H1 (cell line): ENCODE data around the gene PRR22. TPM values are rescaled to one million over a fixed set of nuclear protein-coding genes. Genes with fewer than 3 reads are reported as not detected.

Experiments
- CTCF ChIA-PET: fragments of 300-600 bp; sonication (Branson Sonifier 250); formaldehyde crosslinking; loops from one replicate; lab custom pipeline; 2021; ENCODE audit not compliant: partially characterized antibody; lab: Charles Lee
- POLR2A ChIA-PET: fragments of 300-600 bp; sonication (Branson Sonifier 250); formaldehyde crosslinking; loops from one replicate; lab custom pipeline; 2021; ENCODE audit warnings: inconsistent platforms; ENCODE audit not compliant: partially characterized antibody; lab: Charles Lee
- DNase-seq, 2 experiments: peaks; one replicate each; pipeline versions ENCODE4 v3.0.0 to v3.0.0-alpha.2; 2010 to 2022; ENCODE audit warnings: low spot score in 2 of 2, low read depth in 1 of 2, mixed read lengths in 1 of 2
- FAIRE-seq: peaks from 2 replicates; lab custom pipeline; 2011; peaks lifted over from hg19 to GRCh38; lab: Jason Lieb, UNC
- H2AFZ ChIP-seq: 2 replicates; pipeline ENCODE4 v1.8.1; 2012; ENCODE audit warnings: low read length, inconsistent platforms
- H2AK5ac ChIP-seq: 2 replicates; pipeline ENCODE4 v1.6.1; 2013; ENCODE audit warnings: low read depth, low read length
- H2BK120ac ChIP-seq: replicated peaks from 2 replicates; pipeline ENCODE3; 2013; ENCODE audit warnings: low read depth, low read length, inconsistent platforms
- H2BK12ac ChIP-seq: 2 replicates; pipeline ENCODE4 v1.6.1; 2013; ENCODE audit warnings: low read depth, low read length
- H2BK15ac ChIP-seq: 2 replicates; pipeline ENCODE4 v1.6.1; 2013; ENCODE audit warnings: low read length
- H2BK20ac ChIP-seq: 2 replicates; pipeline ENCODE4 v1.6.1; 2013; ENCODE audit warnings: low read length
- H2BK5ac ChIP-seq: 2 replicates; pipeline ENCODE4 v1.6.1; 2013; ENCODE audit warnings: low read depth, low read length
- H3K14ac ChIP-seq: 2 replicates; pipeline ENCODE4 v1.6.1; 2013; ENCODE audit warnings: inconsistent platforms; ENCODE audit not compliant: insufficient read length
- H3K18ac ChIP-seq: 2 replicates; pipeline ENCODE4 v1.6.1; 2013; ENCODE audit warnings: low read length; ENCODE audit errors: extremely low read depth
- H3K23ac ChIP-seq: 2 replicates; pipeline ENCODE4 v1.6.1; 2013; ENCODE audit warnings: inconsistent platforms; ENCODE audit not compliant: insufficient read length
- H3K23me2 ChIP-seq: 2 replicates; pipeline ENCODE4 v1.6.1; 2013; ENCODE audit warnings: low read depth, low read length
- H3K27ac ChIP-seq: 2 replicates; pipeline ENCODE4 v1.6.1; 2011; ENCODE audit warnings: low read depth, low read length, inconsistent platforms
- H3K27me3 ChIP-seq, 4 experiments: replicated peaks in 1 of 4; 1 replicate in 1 of 4; 2 replicates in 3 of 4; pipeline versions ENCODE4 v1.6.1 to v1.8.1; 2011 to 2013; ENCODE audit warnings: low read length in 3 of 4, mild to moderate bottlenecking in 3 of 4, inconsistent platforms in 2 of 4, mixed read lengths in 2 of 4, moderate library complexity in 1 of 4; ENCODE audit not compliant: control insufficient read depth in 3 of 4, insufficient read depth in 3 of 4; ENCODE audit errors: extremely low read depth in 1 of 4
- H3K36me3 ChIP-seq, 4 experiments: 2 replicates each; pipeline versions ENCODE4 v1.6.1 to v1.8.1; 2011 to 2013; ENCODE audit warnings: mild to moderate bottlenecking in 4 of 4, low read length in 3 of 4, moderate library complexity in 2 of 4, control low read depth in 1 of 4, inconsistent platforms in 1 of 4; ENCODE audit not compliant: insufficient read depth in 4 of 4, control insufficient read depth in 2 of 4
- H3K4ac ChIP-seq: replicated peaks from 2 replicates; pipeline ENCODE3; 2013; ENCODE audit warnings: low read length, low read depth, mixed read lengths, inconsistent platforms; ENCODE audit not compliant: insufficient read length
- H3K4me1 ChIP-seq, 4 experiments: replicated peaks in 1 of 4; 1 replicate in 1 of 4; 2 replicates in 3 of 4; pipeline versions ENCODE4 v1.6.1 to v1.8.1; 2011 to 2013; ENCODE audit warnings: low read length in 3 of 4, inconsistent platforms in 2 of 4, mixed read lengths in 1 of 4; ENCODE audit not compliant: insufficient read depth in 4 of 4, control insufficient read depth in 3 of 4
- H3K4me2 ChIP-seq, 2 experiments: 2 replicates each; pipeline versions ENCODE4 v1.6.1 to v1.8.1; 2011 to 2013; ENCODE audit warnings: low read depth in 2 of 2, low read length in 2 of 2, control low read depth in 1 of 2, inconsistent platforms in 1 of 2, mild to moderate bottlenecking in 1 of 2; ENCODE audit not compliant: insufficient read depth in 1 of 2
- H3K4me3 ChIP-seq, 4 experiments: fragments of 200-600, 300-600 bp in 1 of 4; sonication (generic), shearing (Covaris generic), sonication (Bioruptor Twin) in 1 of 4; 2 replicates each; pipeline versions ENCODE4 v1.5.1 to v1.8.1; 2011 to 2016; ENCODE audit warnings: low read length in 4 of 4, low read depth in 3 of 4, control low read depth in 2 of 4, inconsistent platforms in 2 of 4, mild to moderate bottlenecking in 2 of 4, mixed read lengths in 1 of 4, moderate library complexity in 1 of 4; ENCODE audit not compliant: insufficient read depth in 2 of 4; ENCODE audit errors: extremely low read depth in 1 of 4
- H3K56ac ChIP-seq: replicated peaks from 2 replicates; pipeline ENCODE3; 2013; ENCODE audit warnings: low read depth, mild to moderate bottlenecking, mixed read lengths, low read length, inconsistent platforms; ENCODE audit not compliant: insufficient read length
- H3K79me1 ChIP-seq: 2 replicates; pipeline ENCODE4 v1.6.1; 2013; ENCODE audit warnings: low read depth, low read length, control low read depth
- H3K79me2 ChIP-seq, 2 experiments: 2 replicates each; pipeline versions ENCODE4 v1.6.1 to v1.8.1; 2012 to 2013; ENCODE audit warnings: low read length in 2 of 2, mild to moderate bottlenecking in 2 of 2, inconsistent platforms in 1 of 2; ENCODE audit not compliant: insufficient read depth in 2 of 2, control insufficient read depth in 1 of 2
- H3K9ac ChIP-seq, 4 experiments: replicated peaks in 1 of 4; 1 replicate in 1 of 4; 2 replicates in 3 of 4; pipeline versions ENCODE4 v1.6.1 to v1.8.1; 2011 to 2013; ENCODE audit warnings: low read depth in 3 of 4, low read length in 3 of 4, control low read depth in 2 of 4, mild to moderate bottlenecking in 2 of 4, moderate library complexity in 2 of 4, inconsistent platforms in 1 of 4; ENCODE audit errors: extremely low read depth in 1 of 4
- H3K9me3 ChIP-seq, 2 experiments: 2 replicates each; pipeline versions ENCODE4 v1.6.1 to v1.8.1; 2012 to 2013; ENCODE audit warnings: mild to moderate bottlenecking in 2 of 2, moderate library complexity in 2 of 2, control low read depth in 1 of 2, inconsistent platforms in 1 of 2, low read depth in 1 of 2, low read length in 1 of 2, mixed read lengths in 1 of 2; ENCODE audit not compliant: insufficient read depth in 2 of 2
- H4K20me1 ChIP-seq, 2 experiments: replicated peaks in 1 of 2; 2 replicates each; pipeline versions ENCODE3 to v1.8.1; 2011 to 2013; ENCODE audit warnings: inconsistent platforms in 2 of 2, low read length in 2 of 2, mild to moderate bottlenecking in 1 of 2; ENCODE audit not compliant: insufficient read depth in 2 of 2, control insufficient read depth in 1 of 2
- H4K5ac ChIP-seq: 2 replicates; pipeline ENCODE4 v1.6.1; 2013; ENCODE audit warnings: low read length, low read depth, mixed read lengths, inconsistent platforms; ENCODE audit not compliant: insufficient read length
- H4K8ac ChIP-seq: 2 replicates; pipeline ENCODE4 v1.8.0; 2013; ENCODE audit warnings: mild to moderate bottlenecking, moderate library complexity, low read length, inconsistent platforms; ENCODE audit not compliant: insufficient read depth; ENCODE audit errors: extremely low read depth
- H4K91ac ChIP-seq: replicated peaks from 2 replicates; pipeline ENCODE3; 2013; ENCODE audit warnings: low read length, mixed read lengths, inconsistent platforms; ENCODE audit not compliant: insufficient read length
- CBX5 ChIP-seq: fragments of 300-800, 300-1000 bp; sonication (generic); IDR thresholded peaks from 2 replicates; pipeline ENCODE4 v1.7.1; 2016; ENCODE audit warnings: antibody characterized with exemption, low read length, low read depth
- CHD2 ChIP-seq: IDR thresholded peaks from 2 replicates; pipeline ENCODE4 v1.6.1; 2012; ENCODE audit warnings: low read length, improper control_type of control experiment
- CTBP2 ChIP-seq: IDR thresholded peaks from 2 replicates; pipeline ENCODE4 v1.7.0; 2011; ENCODE audit warnings: borderline replicate concordance, mild to moderate bottlenecking, moderate library complexity, mixed read lengths, low read length; ENCODE audit not compliant: insufficient read depth, insufficient read length
- HDAC6 ChIP-seq: IDR thresholded peaks from one replicate; pipeline ENCODE4 v1.7.1; 2012; ENCODE audit warnings: low read depth, mild to moderate bottlenecking, inconsistent platforms, low read length, moderate library complexity
- JUND ChIP-seq: IDR thresholded peaks from 2 replicates; pipeline ENCODE4 v1.6.1; 2011; ENCODE audit warnings: mild to moderate bottlenecking, improper control_type of control experiment, low read length
- RBBP5 ChIP-seq: IDR thresholded peaks from 2 replicates; pipeline ENCODE4 v1.7.1; 2012; ENCODE audit warnings: low read depth, mild to moderate bottlenecking, inconsistent platforms, low read length, moderate library complexity, borderline replicate concordance
- RXRA ChIP-seq: IDR thresholded peaks from 2 replicates; pipeline ENCODE4 v1.6.1; 2011; ENCODE audit warnings: low read depth, mild to moderate bottlenecking, low read length, moderate library complexity; ENCODE audit not compliant: insufficient read depth
- SIN3A ChIP-seq, 2 experiments: IDR thresholded peaks in 1 of 2; conservative IDR thresholded peaks in 1 of 2; 2 replicates each; pipeline ENCODE4 v1.6.1; 2011 to 2012; ENCODE audit warnings: low read length in 2 of 2, improper control_type of control experiment in 1 of 2, low read depth in 1 of 2, mild to moderate bottlenecking in 1 of 2
- WGBS, 2 experiments: shearing (Covaris generic) in 1 of 2; methylation state at CpG; one replicate each; pipeline versions ENCODE4 v1.1.6 to v1.1.7; 2013 to 2015; ENCODE audit warnings: low lambda C conversion rate in 2 of 2, mixed read lengths in 2 of 2, inconsistent platforms in 1 of 2, low coverage in 1 of 2, missing lambda C conversion rate in 1 of 2; ENCODE audit not compliant: insufficient replicate concordance in 2 of 2, insufficient coverage in 1 of 2, insufficient read length in 1 of 2; ENCODE audit errors: extremely low coverage in 1 of 2, missing lambda C conversion rate in 1 of 2; 5-methylcytosine and 5-hydroxymethylcytosine counted together
- polyA plus RNA-seq, 7 experiments: library from polyadenylated mRNA; depleted of rRNA in 3 of 7; stranded (reverse) in 5 of 7; unstranded in 2 of 7; fragments of >200 nt in 5 of 7; fragments of 200-250 nt in 2 of 7; gene quantifications; 1 replicate in 5 of 7; 2 replicates in 1 of 7; 4 replicates in 1 of 7; pipeline versions ENCODE4 v1.2.1 to v1.2.3, GENCODE V29; 2011 to 2013; ENCODE audit warnings: missing spikeins in 2 of 7, mixed read lengths in 2 of 7
- total RNA-seq: library from RNA; stranded (reverse); fragmentation: NEBNext Ultra II Directional; extraction: Animal tissue kit (Norgen Biotek cat#: 25700); gene quantifications from 2 replicates; pipeline ENCODE4 v1.2.1, GENCODE V29; 2021
- TF ChIP-seq, protein P1 (sequence below), 3 experiments: IDR thresholded peaks; 1 replicate in 2 of 3; 2 replicates in 1 of 3; pipeline versions ENCODE4 v1.5.1 to v1.6.1; 2011; ENCODE audit warnings: low read length in 3 of 3, mild to moderate bottlenecking in 3 of 3, inconsistent platforms in 2 of 3, low read depth in 1 of 3, moderate library complexity in 1 of 3; ENCODE audit not compliant: insufficient read depth in 1 of 3; ENCODE audit errors: control extremely low read depth in 1 of 3

Gene PRR22
- total and polyA plus RNA-seq, 2 of the 8 experiments (the other 6 are each of a cell fraction or from before 2014, with no cell fraction given): 1.9 to 2.1 TPM

DNA sequence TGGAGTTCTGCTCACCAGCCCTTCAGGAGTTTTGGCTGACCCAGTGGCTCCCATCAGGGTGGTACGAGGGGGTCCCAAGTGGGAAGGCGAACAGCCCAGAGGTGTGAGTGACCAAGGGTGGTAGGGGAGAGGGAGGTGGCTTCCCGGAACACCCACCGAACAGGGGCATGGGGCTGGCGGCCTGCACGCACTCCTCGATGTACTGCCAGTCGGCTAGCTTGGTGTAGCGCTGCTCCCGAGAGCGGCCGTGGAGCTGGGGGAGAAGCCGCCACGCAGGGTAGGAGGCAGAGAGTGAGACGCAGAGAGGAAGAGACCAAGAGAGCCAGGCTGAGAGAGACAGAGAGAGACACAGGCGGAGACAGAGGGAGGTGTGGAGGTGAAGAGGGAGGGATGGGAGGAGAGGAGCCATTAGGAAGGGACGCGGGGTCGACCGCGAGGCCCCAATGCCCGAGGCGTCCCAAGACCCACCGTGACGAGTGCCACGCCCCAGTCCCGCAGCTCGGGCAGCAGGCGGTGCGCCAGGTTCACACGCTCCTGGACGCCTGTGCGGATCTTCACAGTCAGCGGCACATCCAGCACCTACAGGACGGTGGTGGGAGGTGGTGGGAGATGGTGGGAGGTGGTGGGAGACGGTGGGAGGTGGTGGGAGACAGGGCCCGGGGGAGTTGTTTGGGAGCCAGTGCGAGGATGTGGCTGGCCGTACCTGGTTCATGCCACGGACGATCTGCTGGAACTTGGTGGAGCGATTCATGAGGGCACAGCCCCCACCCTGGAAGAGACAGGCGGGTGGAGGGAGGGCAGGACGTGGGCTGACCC, 2.3 kb upstream of the PRR22 start:
- FAIRE-seq (no peak), DNase-seq (no peak)
- H3K18ac ChIP-seq: no peak overlapping the region
- no peak overlapping the region for H2AFZ ChIP-seq
- H3K56ac ChIP-seq: no peak overlapping the region
- H3K4ac ChIP-seq: no peak overlapping the region
- no peak overlapping the region for H3K4me3 ChIP-seq
- no peak overlapping the region for H4K91ac ChIP-seq
- H2BK12ac ChIP-seq: no peak overlapping the region
- H4K5ac ChIP-seq: no peak overlapping the region
- no peak overlapping the region for H2BK20ac ChIP-seq
- WGBS, 2 experiments: 92% methylated on average over 36 of the region's 44 CpGs; no CpG with 5 or more reads in 1 of the 2 experiments
- no peak overlapping the region for H3K9ac ChIP-seq
- H3K23me2 ChIP-seq: peaks cover 3% of the 10 kb centered on the region; the same call in 1 of the 2 replicates
- H2BK15ac ChIP-seq: no peak overlapping the region
- H3K79me2 ChIP-seq: no peaks in the 10 kb centered on the region
- peaks cover 0 to 10% of the 10 kb centered on the region in 2 experiments for H4K20me1 ChIP-seq
- H2AK5ac ChIP-seq: no peak overlapping the region
- H3K4me2 ChIP-seq: no peak overlapping the region
- H3K23ac ChIP-seq: no peak overlapping the region
- H4K8ac ChIP-seq: no peak overlapping the region
- H3K27ac ChIP-seq: no peak overlapping the region
- CTCF ChIA-PET: interaction anchor here (2.7 kb wide), 1 partner anchor 13 kb away, joined by 9 read pairs; no protein-coding TSS in a partner anchor
- H2BK5ac ChIP-seq: no peak overlapping the region
- no peaks in the 10 kb centered on the region for H3K27me3 ChIP-seq
- POLR2A ChIA-PET: no interaction called here
- H3K36me3 ChIP-seq: peaks cover 20 to 42% (median 34%) of the 10 kb centered on the region in 4 experiments
- peaks cover 5% of the 10 kb centered on the region; the same call in 1 of the 2 replicates for H3K79me1 ChIP-seq
- H3K9me3 ChIP-seq: no peaks in the 10 kb centered on the region
- H3K14ac ChIP-seq: no peak overlapping the region
- no peak overlapping the region for H2BK120ac ChIP-seq
- H3K4me1 ChIP-seq: no peaks in the 10 kb centered on the region; a peak in 1 of 7 replicates
- TF ChIP-seq CHD2 (no peak), JUND (no peak), RXRA (no peak), CTBP2 (no peak), RBBP5 (no peak), HDAC6 (no peak), CBX5 (no peak), SIN3A (conservative IDR thresholded peaks at IDR 0.05 in 1 of 2, IDR thresholded peaks at IDR 0.05 in 1 of 2; ENCODE audit: low read depth in 1 of 2, low read length in 2 of 2) (no peak)
- TF ChIP-seq, protein P1, sequence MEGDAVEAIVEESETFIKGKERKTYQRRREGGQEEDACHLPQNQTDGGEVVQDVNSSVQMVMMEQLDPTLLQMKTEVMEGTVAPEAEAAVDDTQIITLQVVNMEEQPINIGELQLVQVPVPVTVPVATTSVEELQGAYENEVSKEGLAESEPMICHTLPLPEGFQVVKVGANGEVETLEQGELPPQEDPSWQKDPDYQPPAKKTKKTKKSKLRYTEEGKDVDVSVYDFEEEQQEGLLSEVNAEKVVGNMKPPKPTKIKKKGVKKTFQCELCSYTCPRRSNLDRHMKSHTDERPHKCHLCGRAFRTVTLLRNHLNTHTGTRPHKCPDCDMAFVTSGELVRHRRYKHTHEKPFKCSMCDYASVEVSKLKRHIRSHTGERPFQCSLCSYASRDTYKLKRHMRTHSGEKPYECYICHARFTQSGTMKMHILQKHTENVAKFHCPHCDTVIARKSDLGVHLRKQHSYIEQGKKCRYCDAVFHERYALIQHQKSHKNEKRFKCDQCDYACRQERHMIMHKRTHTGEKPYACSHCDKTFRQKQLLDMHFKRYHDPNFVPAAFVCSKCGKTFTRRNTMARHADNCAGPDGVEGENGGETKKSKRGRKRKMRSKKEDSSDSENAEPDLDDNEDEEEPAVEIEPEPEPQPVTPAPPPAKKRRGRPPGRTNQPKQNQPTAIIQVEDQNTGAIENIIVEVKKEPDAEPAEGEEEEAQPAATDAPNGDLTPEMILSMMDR (IDR thresholded peaks at IDR 0.05; ENCODE audit: control extremely low read depth in 1 of 3, insufficient read depth in 1 of 3, low read depth in 1 of 3, low read length in 3 of 3): no peak
